Measurements from ENCODE around the gene GPR157. TPM values are rescaled to one million over a fixed set of nuclear protein-coding genes. Genes with fewer than 3 reads are reported as not detected.

Gene GPR157
- total RNA-seq, 2 experiments from 2014 or later: 1.4 to 5.4 TPM

GRCh38 chr1:9093581-9093980, 35.3 kb downstream of the GPR157 start:
- H3K4me3 ChIP-seq (ENCODE audit: low read depth, low read length, poor library complexity, severe bottlenecking): no peak overlapping the region
- no peak overlapping the region for H3K4me2 ChIP-seq (ENCODE audit: low read length)
- H3K79me2 ChIP-seq (ENCODE audit: insufficient read depth, low read depth, low read length): no peaks in the 10 kb centered on the region
- CTCF ChIA-PET (ENCODE audit: unreplicated experiment): interaction anchor here (0.7 to 1.0 kb wide), 2 partner anchors 16 to 30 kb away, joined by 3 to 4 read pairs; no protein-coding TSS in a partner anchor
- intact Hi-C loops (cut with micrococcal nuclease; ENCODE audit: unreplicated experiment): no loop called here
- H3K27ac ChIP-seq (ENCODE audit: low read depth, low read length, poor library complexity, severe bottlenecking): no peak overlapping the region
- no peak for DNase-seq (ENCODE audit: low spot score)
- no peaks in the 10 kb centered on the region; the same call in 1 of the 2 replicates for H3K36me3 ChIP-seq (ENCODE audit: insufficient read depth, low read length)
- no TSS peak for BruUV-seq (replicated peaks)
- peaks cover 33% of the 10 kb centered on the region for H3K9me3 ChIP-seq (ENCODE audit: low read length)
- no peak overlapping the region for H2AFZ ChIP-seq (ENCODE audit: low read length)
- no peaks in the 10 kb centered on the region for H3K9me2 ChIP-seq (ENCODE audit: insufficient read depth, low read length)
- H3K4me1 ChIP-seq (ENCODE audit: insufficient read depth, low read length, poor library complexity, severe bottlenecking): no peaks in the 10 kb centered on the region
- TF ChIP-seq, protein P1, sequence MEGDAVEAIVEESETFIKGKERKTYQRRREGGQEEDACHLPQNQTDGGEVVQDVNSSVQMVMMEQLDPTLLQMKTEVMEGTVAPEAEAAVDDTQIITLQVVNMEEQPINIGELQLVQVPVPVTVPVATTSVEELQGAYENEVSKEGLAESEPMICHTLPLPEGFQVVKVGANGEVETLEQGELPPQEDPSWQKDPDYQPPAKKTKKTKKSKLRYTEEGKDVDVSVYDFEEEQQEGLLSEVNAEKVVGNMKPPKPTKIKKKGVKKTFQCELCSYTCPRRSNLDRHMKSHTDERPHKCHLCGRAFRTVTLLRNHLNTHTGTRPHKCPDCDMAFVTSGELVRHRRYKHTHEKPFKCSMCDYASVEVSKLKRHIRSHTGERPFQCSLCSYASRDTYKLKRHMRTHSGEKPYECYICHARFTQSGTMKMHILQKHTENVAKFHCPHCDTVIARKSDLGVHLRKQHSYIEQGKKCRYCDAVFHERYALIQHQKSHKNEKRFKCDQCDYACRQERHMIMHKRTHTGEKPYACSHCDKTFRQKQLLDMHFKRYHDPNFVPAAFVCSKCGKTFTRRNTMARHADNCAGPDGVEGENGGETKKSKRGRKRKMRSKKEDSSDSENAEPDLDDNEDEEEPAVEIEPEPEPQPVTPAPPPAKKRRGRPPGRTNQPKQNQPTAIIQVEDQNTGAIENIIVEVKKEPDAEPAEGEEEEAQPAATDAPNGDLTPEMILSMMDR (conservative IDR thresholded peaks at IDR 0.05; ENCODE audit: low read length): no peak
- TF ChIP-seq EZH2phosphoT487 (IDR thresholded peaks at IDR 0.05; ENCODE audit: borderline replicate concordance, low read depth, low read length): no peak
- no peaks in the 10 kb centered on the region for H4K20me1 ChIP-seq (ENCODE audit: insufficient read depth, low read length)
- POLR2A ChIA-PET: interaction anchor here (0.6 to 1.9 kb wide), 4 partner anchors 10 to 224 kb away, joined by 3 to 4 read pairs (median 3); no protein-coding TSS in a partner anchor

- no peak for TF ChIP-seq EZH2phosphoT487 (IDR thresholded peaks at IDR 0.05; ENCODE audit: borderline replicate concordance, low read depth, low read length)
- TF ChIP-seq, protein P1 (conservative IDR thresholded peaks at IDR 0.05; ENCODE audit: low read length): no peak
- H3K4me2 ChIP-seq (ENCODE audit: low read length): no peak overlapping the region
- ChIA-PET CTCF (ENCODE audit: unreplicated experiment) (interaction anchor here (0.7 to 1.0 kb wide), 2 partner anchors 15 to 29 kb away, joined by 3 to 4 read pairs; no protein-coding TSS in a partner anchor), POLR2A (interaction anchor here (0.6 to 1.9 kb wide), 3 partner anchors 12 to 224 kb away, joined by 3 to 4 read pairs (median 3); no protein-coding TSS in a partner anchor)
- H3K36me3 ChIP-seq (ENCODE audit: insufficient read depth, low read length): no peaks in the 10 kb centered on the region; the same call in 1 of the 2 replicates
- peaks cover 33% of the 10 kb centered on the region for H3K9me3 ChIP-seq (ENCODE audit: low read length)
- H3K4me3 ChIP-seq (ENCODE audit: low read depth, low read length, poor library complexity, severe bottlenecking): no peak overlapping the region
- no peaks in the 10 kb centered on the region for H3K79me2 ChIP-seq (ENCODE audit: insufficient read depth, low read depth, low read length)
- no TSS peak for BruUV-seq (replicated peaks)
- H3K4me1 ChIP-seq (ENCODE audit: insufficient read depth, low read length, poor library complexity, severe bottlenecking): no peaks in the 10 kb centered on the region
- H4K20me1 ChIP-seq (ENCODE audit: insufficient read depth, low read length): no peaks in the 10 kb centered on the region
- no peak for DNase-seq (ENCODE audit: low spot score)
- intact Hi-C loops (cut with micrococcal nuclease; ENCODE audit: unreplicated experiment): no loop called here
- H3K27ac ChIP-seq (ENCODE audit: low read depth, low read length, poor library complexity, severe bottlenecking): no peak overlapping the region
- H3K9me2 ChIP-seq (ENCODE audit: insufficient read depth, low read length): no peaks in the 10 kb centered on the region
- H2AFZ ChIP-seq (ENCODE audit: low read length): no peak overlapping the region
Observed at GRCh38 chr1:9093091-9093490, 35.8 kb downstream of the GPR157 start.

- ChIA-PET CTCF (ENCODE audit: unreplicated experiment) (no interaction called here), POLR2A (no interaction called here)
- H3K9me3 ChIP-seq (ENCODE audit: low read length): peaks cover 20% of the 10 kb centered on the region; the same call in 1 of the 2 replicates
- H3K27ac ChIP-seq (ENCODE audit: low read depth, low read length, poor library complexity, severe bottlenecking): no peak overlapping the region
- intact Hi-C loops (cut with micrococcal nuclease; ENCODE audit: unreplicated experiment): no loop called here
- H3K4me3 ChIP-seq (ENCODE audit: low read depth, low read length, poor library complexity, severe bottlenecking): no peak overlapping the region
- no TSS peak for BruUV-seq (replicated peaks)
- no peaks in the 10 kb centered on the region for H4K20me1 ChIP-seq (ENCODE audit: insufficient read depth, low read length)
- no peaks in the 10 kb centered on the region; the same call in 1 of the 2 replicates for H3K36me3 ChIP-seq (ENCODE audit: insufficient read depth, low read length)
- no peaks in the 10 kb centered on the region for H3K79me2 ChIP-seq (ENCODE audit: insufficient read depth, low read depth, low read length)
- H3K4me1 ChIP-seq (ENCODE audit: insufficient read depth, low read length, poor library complexity, severe bottlenecking): peaks cover 23% of the 10 kb centered on the region
- no peak overlapping the region for H3K4me2 ChIP-seq (ENCODE audit: low read length)
- no peak for DNase-seq (ENCODE audit: low spot score)
- H2AFZ ChIP-seq (ENCODE audit: low read length): no peak overlapping the region
- no peaks in the 10 kb centered on the region for H3K9me2 ChIP-seq (ENCODE audit: insufficient read depth, low read length)
- TF ChIP-seq, protein P1 (conservative IDR thresholded peaks at IDR 0.05; ENCODE audit: low read length): no peak
- no peak for TF ChIP-seq EZH2phosphoT487 (IDR thresholded peaks at IDR 0.05; ENCODE audit: borderline replicate concordance, low read depth, low read length)
Observed at GRCh38 chr1:9088807-9089206, 40.1 kb downstream of the GPR157 start.
